ENCODE data around the gene APC2. TPM values are rescaled to one million over a fixed set of nuclear protein-coding genes. Genes with fewer than 3 reads are reported as not detected.
A peak's percentile ranks its signal among the peaks of the same experiment; 100 is the strongest.
"Not testable (repeated sequence)": the region's sequence is repeated elsewhere in the genome, so short reads cannot be mapped to it uniquely, and the experiment has no call there.

The APC2 gene
- polyA plus RNA-seq, 1 donor from 2014 or later, result 0.16 TPM

DNA sequence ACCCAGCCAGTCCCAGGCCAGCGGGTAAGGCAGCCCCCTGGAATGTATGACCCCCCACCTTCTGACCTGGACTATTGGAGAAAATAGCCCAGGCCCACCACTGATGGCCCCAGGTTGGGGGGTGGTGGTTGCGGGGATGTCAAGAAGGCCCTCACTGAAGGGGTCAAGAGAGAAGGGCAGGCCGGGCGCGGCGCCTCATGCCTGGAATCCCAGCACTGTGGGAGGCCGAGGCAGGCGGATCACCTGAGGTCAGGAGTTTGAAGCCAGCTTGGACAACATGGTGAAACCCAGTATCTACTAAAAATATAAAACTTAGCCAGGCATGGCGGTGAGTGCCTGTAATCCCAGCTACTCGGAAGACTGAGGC is 64.4 kb downstream of the APC2 start:
- no peaks in the 10 kb centered on the region for H3K36me3 Mint-ChIP-seq
- H3K27me3 Mint-ChIP-seq, result peaks cover 35% of the 10 kb centered on the region
- peak overlapping the region in 2 of 4 donors; percentile 47 to 49 for H3K4me3 Mint-ChIP-seq
- H3K4me1 Mint-ChIP-seq, result peaks cover 0 to 2% (median 2%) of the 10 kb centered on the region in 3 donors
- H3K27ac Mint-ChIP-seq, result no peak overlapping the region
- peaks cover 0 to 3% (median 0%) of the 10 kb centered on the region in 3 donors for H3K9me3 Mint-ChIP-seq

DNA sequence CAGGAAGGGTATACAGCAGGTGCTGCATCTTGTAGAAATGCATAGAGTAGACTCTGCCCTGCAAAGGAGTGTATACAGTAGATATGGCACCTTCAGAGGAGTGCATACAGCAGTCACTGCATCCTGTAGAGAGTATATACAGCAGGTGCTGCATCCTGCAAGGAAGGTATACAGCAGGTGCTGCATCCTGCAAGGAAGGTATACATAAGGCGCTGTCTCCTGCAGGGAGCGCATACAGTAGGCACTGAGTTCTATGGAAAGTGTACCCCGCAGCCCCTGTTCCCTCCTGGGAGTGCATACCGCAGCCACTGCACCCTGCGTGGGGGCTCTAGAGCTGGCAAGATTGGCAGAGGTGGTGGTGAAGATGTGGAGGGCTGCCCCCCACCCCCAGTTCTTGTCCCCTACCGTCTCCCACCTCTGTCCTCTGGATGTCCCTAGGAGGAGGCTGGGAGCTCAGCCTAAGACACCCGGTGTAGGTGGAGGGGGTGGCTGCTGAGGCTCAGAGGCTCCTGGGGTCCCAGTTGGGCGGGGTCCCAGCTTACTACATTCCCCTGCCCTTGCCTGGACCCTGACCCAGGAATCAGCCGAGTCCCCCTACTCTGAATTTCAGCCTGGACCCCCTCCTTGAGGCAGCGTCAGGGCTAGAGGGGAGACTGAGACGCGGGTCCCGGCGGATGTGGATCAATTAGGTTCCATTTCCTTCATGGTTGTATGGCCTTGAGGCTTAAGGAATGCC is 65.2 kb downstream of the APC2 start:
- H3K9me3 Mint-ChIP-seq, result peaks cover 0 to 3% (median 0%) of the 10 kb centered on the region in 3 donors

DNA sequence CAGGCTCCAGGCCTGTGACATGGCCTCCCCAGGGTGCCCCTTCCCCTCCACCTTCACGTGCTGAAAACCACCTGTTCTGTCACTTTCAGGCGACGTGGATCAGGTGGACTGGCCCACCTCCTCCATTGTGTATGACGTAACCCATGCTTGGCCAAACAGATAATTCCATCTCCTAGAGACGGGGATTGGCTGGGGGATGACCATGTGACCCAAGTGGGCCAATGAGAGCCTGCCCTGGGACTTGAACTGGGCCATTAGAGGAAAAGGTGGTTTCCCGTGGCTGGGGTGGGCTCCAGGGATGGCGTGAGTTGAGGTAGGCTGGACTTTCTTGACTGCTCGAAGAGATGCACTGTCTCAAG is 66.5 kb downstream of the APC2 start:
- Mint-ChIP-seq H3K36me3 (no peaks in the 10 kb centered on the region), H3K9me3 (peaks cover 0 to 3% (median 0%) of the 10 kb centered on the region in 3 donors), H3K27me3 (peaks cover 28% of the 10 kb centered on the region), H3K4me1 (peaks cover 0 to 2% (median 0%) of the 10 kb centered on the region in 3 donors), H3K4me3 (no peak overlapping the region), H3K27ac (no peak overlapping the region)

More for the DNA sequence above, 65.2 kb downstream of the APC2 start:
- Mint-ChIP-seq H3K36me3 (no peaks in the 10 kb centered on the region), H3K4me1 (peaks cover 0 to 2% (median 2%) of the 10 kb centered on the region in 3 donors), H3K27ac (no peak overlapping the region), H3K27me3 (peaks cover 32% of the 10 kb centered on the region), H3K4me3 (no peak overlapping the region)

DNA sequence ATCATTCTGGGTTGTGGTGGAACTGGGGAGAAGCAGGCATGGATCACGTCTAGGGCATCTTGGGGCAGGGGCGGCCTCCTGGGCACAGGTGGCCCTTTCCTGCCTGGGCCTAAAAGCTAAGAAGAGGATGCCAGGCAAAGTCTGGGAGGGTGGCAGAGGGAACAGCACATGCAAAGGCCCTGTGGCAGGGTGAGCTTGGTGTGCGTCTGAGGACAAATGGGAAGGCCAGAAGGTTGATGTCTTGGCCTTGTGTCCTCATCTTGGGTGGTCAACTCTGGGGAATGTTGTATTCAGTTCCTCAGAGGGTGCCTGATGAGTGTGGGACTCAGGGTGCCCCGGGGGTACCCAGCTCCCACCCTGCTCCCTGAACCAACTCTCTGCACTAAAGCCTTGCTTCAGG is 68.5 kb downstream of the APC2 start:
- Mint-ChIP-seq H3K4me1 (peaks cover 0 to 2% (median 0%) of the 10 kb centered on the region in 3 donors), H3K27ac (no peak overlapping the region), H3K4me3 (no peak overlapping the region), H3K36me3 (no peaks in the 10 kb centered on the region), H3K9me3 (peaks cover 0 to 3% (median 0%) of the 10 kb centered on the region in 3 donors), H3K27me3 (peaks cover 28% of the 10 kb centered on the region)

DNA sequence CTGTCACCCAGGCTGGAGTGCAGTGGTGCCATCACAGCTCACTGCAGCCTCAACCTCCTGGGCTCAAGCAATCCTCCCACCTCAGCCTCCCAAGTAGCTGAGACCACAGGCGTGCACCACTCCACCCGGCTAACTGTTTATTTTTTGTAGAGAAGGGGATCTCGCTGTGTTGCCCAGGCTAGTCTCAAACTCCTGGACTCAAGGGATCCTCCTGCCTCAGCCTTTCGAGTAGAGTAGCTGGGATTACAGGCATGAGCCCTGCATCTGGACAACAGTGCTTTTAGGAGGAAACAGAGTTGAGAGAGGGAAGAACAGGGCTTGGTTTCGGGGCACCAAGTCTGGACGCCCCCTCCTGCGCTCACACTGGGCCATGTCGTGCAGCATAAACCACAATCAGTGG is 69.9 kb downstream of the APC2 start:
- not testable (repeated sequence) for H3K9me3 Mint-ChIP-seq, H3K4me3 Mint-ChIP-seq, H3K27ac Mint-ChIP-seq, H3K4me1 Mint-ChIP-seq, H3K36me3 Mint-ChIP-seq
- peaks cover 28% of the 10 kb centered on the region for H3K27me3 Mint-ChIP-seq

DNA sequence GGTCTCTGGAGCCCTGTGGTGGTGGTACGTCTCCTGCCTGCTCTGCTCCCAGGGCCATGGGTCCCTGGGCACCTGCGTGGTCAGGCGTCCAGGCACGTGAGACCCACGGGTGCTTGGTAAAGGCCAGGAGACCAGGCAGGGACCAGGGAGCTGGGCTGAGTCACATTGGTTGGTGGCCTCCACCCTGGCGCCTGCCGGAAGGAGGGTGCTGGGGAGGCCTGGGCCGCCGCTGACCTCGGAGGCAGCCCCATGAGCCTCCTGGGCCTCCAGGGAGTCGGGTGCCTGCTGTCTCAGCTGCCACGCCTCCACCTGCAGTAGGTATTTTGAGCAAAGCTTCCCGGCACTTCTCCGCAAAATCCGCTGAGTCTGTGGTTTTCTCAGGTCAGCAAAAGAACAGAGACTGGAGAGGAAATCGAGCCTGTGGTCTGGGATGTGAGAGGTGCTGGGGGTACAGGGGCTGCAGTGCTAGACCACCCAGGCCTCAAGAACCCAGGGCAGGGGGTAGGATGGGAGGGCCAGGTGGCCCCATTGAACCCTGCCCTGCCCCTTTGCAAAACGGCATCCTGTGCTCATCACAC is 70.4 kb downstream of the APC2 start:
- peaks cover 0 to 4% (median 3%) of the 10 kb centered on the region in 3 donors for H3K9me3 Mint-ChIP-seq
- no peak overlapping the region for H3K27ac Mint-ChIP-seq
- no peaks in the 10 kb centered on the region for H3K36me3 Mint-ChIP-seq
- H3K4me3 Mint-ChIP-seq, result no peak overlapping the region
- peaks cover 31% of the 10 kb centered on the region for H3K27me3 Mint-ChIP-seq
- peaks cover 0 to 6% (median 0%) of the 10 kb centered on the region in 3 donors for H3K4me1 Mint-ChIP-seq

DNA sequence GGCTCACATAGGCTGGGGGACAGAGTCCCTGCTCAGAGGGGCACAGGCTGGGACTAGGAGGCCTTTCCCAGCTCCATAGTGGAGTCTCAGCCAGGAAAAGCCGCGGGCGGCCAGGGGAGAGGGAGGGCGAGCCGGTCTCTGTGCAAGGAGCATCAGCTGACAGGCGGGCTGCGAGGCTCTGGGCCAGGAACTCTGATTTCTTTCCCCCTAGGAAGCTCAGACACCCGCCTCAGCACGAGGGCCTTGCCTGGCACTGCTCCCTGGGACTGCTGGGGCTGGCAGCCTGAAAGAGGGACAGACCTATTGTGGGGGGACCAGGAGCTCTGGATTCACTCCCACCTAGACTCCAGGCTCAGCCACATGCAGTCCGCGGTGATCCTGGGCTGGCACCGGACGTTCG is 71.7 kb downstream of the APC2 start:
- Mint-ChIP-seq H3K4me1 (peaks cover 0 to 6% (median 0%) of the 10 kb centered on the region in 3 donors), H3K4me3 (no peak overlapping the region)

DNA sequence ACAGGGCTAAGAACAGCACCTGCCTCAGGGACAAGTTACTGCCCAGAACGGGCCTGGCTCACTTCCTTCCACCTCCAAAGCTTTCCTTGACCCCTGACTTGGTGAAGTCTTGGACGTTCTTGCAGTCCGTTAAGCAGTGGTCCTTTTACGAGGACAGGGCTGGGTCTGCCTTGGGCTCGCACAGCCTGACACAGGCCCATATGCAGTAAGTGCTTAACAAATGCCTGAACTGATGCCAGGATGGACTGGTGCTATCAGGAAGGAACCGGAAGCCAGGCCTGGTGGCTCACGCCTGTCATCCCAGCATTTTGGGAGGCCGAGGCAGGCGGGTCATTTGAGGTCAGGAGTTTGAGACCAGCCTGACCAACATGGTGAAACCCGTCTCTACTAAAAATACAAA is 72.1 kb downstream of the APC2 start:
- Mint-ChIP-seq H3K4me1 (peaks cover 0 to 6% (median 0%) of the 10 kb centered on the region in 3 donors), H3K9me3 (peaks cover 0 to 4% (median 0%) of the 10 kb centered on the region in 3 donors), H3K27ac (no peak overlapping the region), H3K36me3 (no peaks in the 10 kb centered on the region), H3K27me3 (peaks cover 36% of the 10 kb centered on the region), H3K4me3 (no peak overlapping the region)

More for the DNA sequence above, 71.7 kb downstream of the APC2 start:
- Mint-ChIP-seq H3K27me3 (peaks cover 36% of the 10 kb centered on the region), H3K27ac (peak overlapping the region in 1 of 3 donors; percentile 14), H3K36me3 (no peaks in the 10 kb centered on the region), H3K9me3 (peaks cover 0 to 4% (median 1%) of the 10 kb centered on the region in 3 donors)

DNA sequence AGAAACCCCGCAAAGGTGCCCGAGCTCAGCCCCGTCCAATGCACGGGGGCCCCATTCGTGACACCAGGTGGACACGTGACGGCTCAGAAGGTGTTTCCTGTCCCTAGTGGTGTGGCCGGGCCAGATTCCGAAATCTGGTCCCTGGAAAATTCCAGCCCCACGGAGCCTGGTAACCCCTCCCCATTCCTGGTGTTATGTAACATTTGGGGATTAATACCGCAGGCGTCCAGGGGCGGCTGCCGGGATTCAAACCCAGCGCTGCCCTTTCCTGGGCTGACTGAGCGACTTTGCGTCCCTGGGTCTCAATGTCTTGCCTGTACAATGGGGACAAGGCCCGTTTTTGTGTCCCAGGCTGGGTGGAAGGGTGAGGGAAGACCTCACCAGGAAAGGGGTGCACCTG is 72.9 kb downstream of the APC2 start:
- H3K27ac Mint-ChIP-seq, result no peak overlapping the region
- no peaks in the 10 kb centered on the region for H3K36me3 Mint-ChIP-seq
- H3K27me3 Mint-ChIP-seq, result peaks cover 35% of the 10 kb centered on the region
- peaks cover 0 to 6% (median 0%) of the 10 kb centered on the region in 3 donors for H3K4me1 Mint-ChIP-seq
- peaks cover 0 to 4% (median 0%) of the 10 kb centered on the region in 3 donors for H3K9me3 Mint-ChIP-seq
- H3K4me3 Mint-ChIP-seq, result no peak overlapping the region

Other genes with a start within 250 kb of the APC2 start
- gene STK11, start 244.3 kb upstream of the APC2 start, polyA plus RNA-seq, result 14.9 TPM
- not detected for gene CBARP, start 212.1 kb upstream of the APC2 start, polyA plus RNA-seq
- gene ATP5F1D, start 208.4 kb upstream of the APC2 start, polyA plus RNA-seq, result 339 TPM
- gene MIDN, start 201.5 kb upstream of the APC2 start, polyA plus RNA-seq, result 4.8 TPM
- 377 TPM for gene CIRBP, start 180.8 kb upstream of the APC2 start, polyA plus RNA-seq
- gene FAM174C, start 174.6 kb upstream of the APC2 start, polyA plus RNA-seq, result 115 TPM
- not detected for gene EFNA2, start 164.2 kb upstream of the APC2 start, polyA plus RNA-seq
- 233 TPM for gene NDUFS7, start 66.2 kb upstream of the APC2 start, polyA plus RNA-seq
- gene GAMT, start 48.6 kb upstream of the APC2 start, polyA plus RNA-seq, result 14.3 TPM
- 7.2 TPM for gene DAZAP1, start 42.5 kb upstream of the APC2 start, polyA plus RNA-seq
- 3,226 TPM for gene RPS15, start 11.7 kb upstream of the APC2 start, polyA plus RNA-seq
- 51.1 TPM for gene C19orf25, start 29.1 kb downstream of the APC2 start, polyA plus RNA-seq
- gene PCSK4, start 40.2 kb downstream of the APC2 start, polyA plus RNA-seq, result not detected
- 0.24 TPM for gene REEP6, start 41.1 kb downstream of the APC2 start, polyA plus RNA-seq
- gene ADAMTSL5, start 62.9 kb downstream of the APC2 start, polyA plus RNA-seq, result 0.21 TPM
- gene PLK5, start 74.0 kb downstream of the APC2 start, polyA plus RNA-seq, result not detected
- gene MEX3D, start 118.2 kb downstream of the APC2 start, polyA plus RNA-seq, result 0.13 TPM
- gene MBD3, start 142.7 kb downstream of the APC2 start, polyA plus RNA-seq, result 16.4 TPM
- gene UQCR11, start 155.3 kb downstream of the APC2 start, polyA plus RNA-seq, result 487 TPM
- 28.6 TPM for gene TCF3, start 202.5 kb downstream of the APC2 start, polyA plus RNA-seq